ENCODE data around the gene GRB7.
"Not testable (repeated sequence)": the region's sequence is repeated elsewhere in the genome, so short reads cannot be mapped to it uniquely, and the experiment has no call there.

Gene GRB7

DNA sequence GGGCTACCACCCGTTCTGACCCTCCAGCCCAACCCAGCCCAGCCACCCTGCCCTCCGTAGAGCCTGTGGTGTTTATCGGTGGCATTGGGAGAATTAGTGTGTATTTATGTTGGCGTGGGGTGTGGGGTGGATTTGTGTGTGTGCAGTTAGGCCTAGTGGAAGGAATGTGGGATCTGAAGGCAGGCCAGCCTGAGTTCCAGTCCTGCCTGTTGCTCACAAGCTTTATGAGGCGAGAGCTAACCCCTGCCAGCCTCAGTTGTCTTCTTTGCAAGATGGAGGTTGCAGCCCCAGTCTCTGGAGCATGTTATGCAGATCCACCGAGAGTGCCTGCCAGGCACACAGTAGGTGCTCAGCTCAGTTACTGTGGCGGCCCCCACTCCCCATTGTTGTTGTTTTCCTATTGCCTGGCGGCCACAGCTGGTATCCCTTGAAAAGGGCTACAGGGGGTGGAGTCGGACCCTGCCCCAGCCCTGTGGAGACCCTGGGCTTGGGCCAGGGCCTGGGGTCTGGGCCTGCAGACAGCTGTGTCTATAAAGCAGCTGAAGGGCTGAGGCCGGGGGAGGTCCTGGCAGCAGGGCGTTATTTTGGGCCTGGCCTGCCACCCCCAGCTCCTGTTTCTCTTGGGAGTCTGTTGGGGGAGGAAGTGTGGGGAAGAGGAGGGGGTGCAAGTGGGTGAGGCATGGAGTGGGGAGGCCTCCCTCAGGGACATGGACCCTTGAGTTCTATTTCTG is 32.8 kb upstream of the GRB7 start:
- H3K4me3 ChIP-seq (ENCODE audit: low read depth, low read length) = no peak overlapping the region
- TF ChIP-seq, protein P1, sequence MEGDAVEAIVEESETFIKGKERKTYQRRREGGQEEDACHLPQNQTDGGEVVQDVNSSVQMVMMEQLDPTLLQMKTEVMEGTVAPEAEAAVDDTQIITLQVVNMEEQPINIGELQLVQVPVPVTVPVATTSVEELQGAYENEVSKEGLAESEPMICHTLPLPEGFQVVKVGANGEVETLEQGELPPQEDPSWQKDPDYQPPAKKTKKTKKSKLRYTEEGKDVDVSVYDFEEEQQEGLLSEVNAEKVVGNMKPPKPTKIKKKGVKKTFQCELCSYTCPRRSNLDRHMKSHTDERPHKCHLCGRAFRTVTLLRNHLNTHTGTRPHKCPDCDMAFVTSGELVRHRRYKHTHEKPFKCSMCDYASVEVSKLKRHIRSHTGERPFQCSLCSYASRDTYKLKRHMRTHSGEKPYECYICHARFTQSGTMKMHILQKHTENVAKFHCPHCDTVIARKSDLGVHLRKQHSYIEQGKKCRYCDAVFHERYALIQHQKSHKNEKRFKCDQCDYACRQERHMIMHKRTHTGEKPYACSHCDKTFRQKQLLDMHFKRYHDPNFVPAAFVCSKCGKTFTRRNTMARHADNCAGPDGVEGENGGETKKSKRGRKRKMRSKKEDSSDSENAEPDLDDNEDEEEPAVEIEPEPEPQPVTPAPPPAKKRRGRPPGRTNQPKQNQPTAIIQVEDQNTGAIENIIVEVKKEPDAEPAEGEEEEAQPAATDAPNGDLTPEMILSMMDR (IDR thresholded peaks at IDR 0.05; ENCODE audit: borderline replicate concordance, insufficient read depth, low read depth, low read length) = no peak

DNA sequence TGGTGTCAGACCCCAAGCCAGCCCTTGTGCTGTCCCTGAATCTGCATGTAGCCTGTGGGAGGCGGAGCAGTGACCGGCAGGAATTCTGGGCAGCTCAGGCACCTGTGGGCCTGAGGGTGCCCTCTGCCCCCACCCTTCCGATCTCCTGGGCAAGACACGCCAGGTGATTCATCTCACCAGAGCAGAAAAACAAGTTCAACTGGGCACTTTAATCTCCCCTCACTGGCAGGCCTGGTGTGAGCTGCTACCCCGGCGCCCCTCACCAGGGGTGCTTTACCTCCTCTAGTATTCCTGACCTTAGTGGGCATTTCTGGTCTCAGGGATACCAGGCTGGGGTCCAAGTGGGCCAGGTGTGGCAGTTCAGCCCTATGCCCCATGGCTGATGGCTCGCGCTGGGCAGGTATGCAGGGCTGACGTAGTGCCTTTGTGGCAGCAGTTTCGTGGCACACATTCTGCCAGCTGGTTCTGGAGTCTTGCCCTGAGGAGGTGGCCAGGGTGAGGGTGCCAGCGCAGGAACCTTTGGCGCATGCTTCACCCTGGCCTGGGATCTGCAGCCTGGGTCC is 31.9 kb upstream of the GRB7 start:
- H3K4me3 ChIP-seq (ENCODE audit: low read depth, low read length) = no peak overlapping the region
- TF ChIP-seq, protein P1 (IDR thresholded peaks at IDR 0.05; ENCODE audit: borderline replicate concordance, insufficient read depth, low read depth, low read length) = no peak

DNA sequence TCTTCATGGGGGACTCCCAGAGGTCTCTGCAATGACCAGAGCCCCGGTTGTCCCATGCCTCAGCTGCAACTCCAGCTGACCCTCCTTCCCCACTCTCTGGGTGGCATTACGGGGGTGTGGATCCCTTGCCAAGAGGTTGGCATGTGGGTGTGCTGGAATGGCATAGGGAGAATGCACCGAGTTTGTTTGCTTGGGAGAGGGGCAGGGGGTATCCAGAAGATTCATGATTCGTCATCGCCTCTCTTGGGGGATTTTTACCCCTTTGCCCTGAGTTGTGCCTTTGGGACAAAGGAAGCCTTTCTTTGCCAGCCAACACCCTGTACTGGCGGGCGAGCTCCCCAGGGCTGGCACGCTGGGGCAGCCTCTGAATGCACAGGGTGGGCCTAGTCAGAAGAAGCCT is 31.4 kb upstream of the GRB7 start:
- TF ChIP-seq, protein P1 (IDR thresholded peaks at IDR 0.05; ENCODE audit: borderline replicate concordance, insufficient read depth, low read depth, low read length) = no peak
- H3K4me3 ChIP-seq (ENCODE audit: low read depth, low read length) = no peak overlapping the region

DNA sequence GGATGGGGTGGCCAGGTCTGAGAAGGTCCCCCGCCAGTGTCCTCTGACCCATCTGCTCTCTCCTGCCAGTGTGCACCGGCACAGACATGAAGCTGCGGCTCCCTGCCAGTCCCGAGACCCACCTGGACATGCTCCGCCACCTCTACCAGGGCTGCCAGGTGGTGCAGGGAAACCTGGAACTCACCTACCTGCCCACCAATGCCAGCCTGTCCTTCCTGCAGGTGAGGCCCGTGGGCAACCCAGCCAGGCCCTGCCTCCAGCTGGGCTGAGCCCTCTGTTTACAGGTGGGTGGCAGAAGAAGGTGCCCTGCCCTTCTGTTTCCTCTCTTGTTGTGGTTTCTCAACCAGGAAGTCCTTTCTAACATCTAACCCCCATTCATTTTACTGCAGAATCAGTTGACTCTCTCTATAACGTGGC is 30.8 kb upstream of the GRB7 start:
- no peak overlapping the region for H3K4me3 ChIP-seq (ENCODE audit: low read depth, low read length)
- TF ChIP-seq, protein P1 (IDR thresholded peaks at IDR 0.05; ENCODE audit: borderline replicate concordance, insufficient read depth, low read depth, low read length) = no peak

DNA sequence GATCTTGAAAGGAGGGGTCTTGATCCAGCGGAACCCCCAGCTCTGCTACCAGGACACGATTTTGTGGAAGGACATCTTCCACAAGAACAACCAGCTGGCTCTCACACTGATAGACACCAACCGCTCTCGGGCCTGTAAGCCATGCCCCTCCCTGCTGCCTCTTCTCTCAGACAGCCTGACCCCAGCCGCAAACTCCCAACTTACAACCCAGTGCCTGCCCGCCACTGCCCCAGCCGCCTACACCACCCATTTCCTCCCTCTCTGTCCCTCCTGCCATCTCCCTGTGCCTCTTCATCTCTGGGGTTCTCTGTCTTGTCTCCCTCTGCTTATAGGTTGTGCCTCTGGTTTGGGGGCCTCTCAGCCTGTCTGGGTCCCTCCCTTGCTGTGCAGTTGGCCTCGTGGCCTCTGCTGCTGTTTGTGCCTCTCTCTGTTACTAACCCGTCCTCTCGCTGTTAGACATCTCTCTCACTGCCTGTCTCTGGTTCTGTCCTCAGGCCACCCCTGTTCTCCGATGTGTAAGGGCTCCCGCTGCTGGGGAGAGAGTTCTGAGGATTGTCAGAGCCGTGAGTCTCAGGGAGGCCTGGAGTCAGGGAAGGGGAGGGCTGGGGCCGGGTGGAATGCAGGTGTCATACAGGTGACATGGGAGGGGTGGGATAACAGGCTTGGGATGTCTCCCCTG is 28.3 kb upstream of the GRB7 start:
- TF ChIP-seq, protein P1 (IDR thresholded peaks at IDR 0.05; ENCODE audit: borderline replicate concordance, insufficient read depth, low read depth, low read length) = no peak
- no peak overlapping the region for H3K4me3 ChIP-seq (ENCODE audit: low read depth, low read length)

DNA sequence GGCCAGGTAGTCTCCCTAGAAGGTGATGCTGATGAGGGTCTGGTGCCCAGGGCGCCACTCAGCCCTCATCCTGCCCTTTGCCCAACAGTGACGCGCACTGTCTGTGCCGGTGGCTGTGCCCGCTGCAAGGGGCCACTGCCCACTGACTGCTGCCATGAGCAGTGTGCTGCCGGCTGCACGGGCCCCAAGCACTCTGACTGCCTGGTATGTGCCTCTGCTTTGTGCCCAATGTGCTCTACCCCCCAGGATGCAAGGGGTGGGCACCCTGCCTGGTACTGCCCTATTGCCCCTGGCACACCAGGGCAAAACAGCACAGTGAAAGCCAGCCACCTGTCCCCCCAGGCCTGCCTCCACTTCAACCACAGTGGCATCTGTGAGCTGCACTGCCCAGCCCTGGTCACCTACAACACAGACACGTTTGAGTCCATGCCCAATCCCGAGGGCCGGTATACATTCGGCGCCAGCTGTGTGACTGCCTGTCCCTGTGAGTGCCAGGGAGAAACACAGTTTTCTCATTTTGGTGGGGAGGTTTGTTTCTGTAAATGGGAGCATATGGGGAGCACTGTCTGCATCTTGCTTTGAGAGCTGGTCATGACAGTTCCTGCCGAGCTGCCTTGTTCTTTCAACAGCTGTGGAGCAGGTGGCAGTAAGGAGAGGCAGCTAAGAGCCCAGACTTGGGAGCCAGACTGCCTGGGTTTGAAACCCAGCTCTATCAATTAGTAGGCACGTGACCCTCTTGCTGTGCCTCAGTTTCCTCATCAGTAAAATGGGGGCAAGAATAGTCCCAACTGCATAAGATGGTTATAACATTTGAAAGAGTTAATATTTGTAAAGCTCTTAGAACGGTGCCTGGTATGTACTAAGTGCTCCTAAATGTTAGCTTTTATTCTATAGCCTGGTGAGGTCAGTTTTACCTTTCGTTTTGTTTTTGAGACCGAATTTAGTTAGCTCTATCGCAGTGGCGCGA is 27.5 kb upstream of the GRB7 start:
- TF ChIP-seq, protein P1 (IDR thresholded peaks at IDR 0.05; ENCODE audit: borderline replicate concordance, insufficient read depth, low read depth, low read length) = no peak
- H3K4me3 ChIP-seq (ENCODE audit: low read depth, low read length) = no peak overlapping the region

DNA sequence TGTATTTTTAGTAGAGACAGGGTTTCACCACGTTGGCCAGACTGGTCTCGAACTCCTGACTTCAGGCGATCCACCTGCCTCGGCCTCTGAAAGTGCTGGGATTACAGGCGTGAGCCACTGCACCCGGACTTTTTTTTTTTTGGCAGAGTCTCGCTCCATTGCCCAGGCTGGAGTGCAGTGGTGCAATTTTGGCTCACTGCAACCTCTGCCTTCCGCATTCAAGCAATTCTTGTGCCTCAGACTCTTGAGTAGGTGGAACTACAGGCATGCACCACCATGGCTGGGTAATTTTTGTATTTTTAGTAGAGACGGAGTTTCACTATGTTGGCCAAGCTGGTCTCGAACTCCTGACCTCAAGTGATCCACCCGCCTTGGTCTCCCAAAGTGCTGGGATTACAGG is 26.7 kb upstream of the GRB7 start:
- H3K4me3 ChIP-seq (ENCODE audit: low read depth, low read length) = not testable (repeated sequence)

Data from GM12875 (cell line).